Neuronal stem cell (in vitro differentiated cells): ENCODE data around the gene MCOLN2.

Experiments
- DNase-seq: peaks from one replicate; pipeline ENCODE4 v3.0.0-alpha.2; 2013; ENCODE audit warnings: low spot score
- H2AFZ ChIP-seq: one replicate; pipeline ENCODE4 v1.6.1; 2013; ENCODE audit warnings: mild to moderate bottlenecking, low read length, inconsistent platforms
- H2AK5ac ChIP-seq: 2 replicates; pipeline ENCODE4 v1.6.1; 2013; ENCODE audit warnings: low read depth, mild to moderate bottlenecking, inconsistent platforms, low read length, moderate library complexity, mixed read lengths
- H2BK120ac ChIP-seq: 2 replicates; pipeline ENCODE4 v1.6.1; 2013; ENCODE audit warnings: low read depth, mild to moderate bottlenecking, inconsistent platforms, low read length, moderate library complexity, mixed read lengths
- H2BK12ac ChIP-seq: one replicate; pipeline ENCODE4 v1.6.1; 2013; ENCODE audit warnings: low read length, inconsistent platforms
- H2BK15ac ChIP-seq: 2 replicates; pipeline ENCODE4 v1.6.1; 2013; ENCODE audit warnings: mild to moderate bottlenecking, low read length, inconsistent platforms, mixed read lengths
- H2BK5ac ChIP-seq: one replicate; pipeline ENCODE4 v1.6.1; 2013; ENCODE audit warnings: inconsistent platforms, mild to moderate bottlenecking, low read length, moderate library complexity
- H3K14ac ChIP-seq: one replicate; pipeline ENCODE4 v1.6.1; 2013; ENCODE audit warnings: low read length, inconsistent platforms
- H3K18ac ChIP-seq: 2 replicates; pipeline ENCODE4 v1.6.1; 2013; ENCODE audit warnings: low read length, inconsistent platforms
- H3K23ac ChIP-seq: 2 replicates; pipeline ENCODE4 v1.6.1; 2013; ENCODE audit warnings: low read depth, mild to moderate bottlenecking, mixed read lengths, low read length, inconsistent platforms; ENCODE audit not compliant: poor library complexity
- H3K27ac ChIP-seq: replicated peaks from 3 replicates; pipeline ENCODE4 v1.5.1; 2013; ENCODE audit warnings: low read length, inconsistent platforms
- H3K27me3 ChIP-seq, 3 experiments: 2 replicates each; pipeline ENCODE4 v1.6.1; 2013; ENCODE audit warnings: low read length in 3 of 3, mild to moderate bottlenecking in 2 of 3, inconsistent platforms in 1 of 3, low read depth in 1 of 3, mixed read lengths in 1 of 3, moderate library complexity in 1 of 3; ENCODE audit not compliant: control insufficient read depth in 3 of 3, insufficient read depth in 3 of 3
- H3K36me3 ChIP-seq, 2 donors: replicated peaks in 1 of 2; 2 replicates each; pipeline ENCODE4 v1.6.1; 2013; ENCODE audit warnings: low read length in 2 of 2; ENCODE audit not compliant: control insufficient read depth in 2 of 2, insufficient read depth in 2 of 2
- H3K4ac ChIP-seq: 2 replicates; pipeline ENCODE4 v1.6.1; 2013; ENCODE audit warnings: inconsistent platforms, mild to moderate bottlenecking, low read length, moderate library complexity
- H3K4me1 ChIP-seq, 2 donors: 1 replicate in 1 of 2; 2 replicates in 1 of 2; pipeline ENCODE4 v1.6.1; 2013; ENCODE audit warnings: low read length in 2 of 2, low read depth in 1 of 2; ENCODE audit not compliant: control insufficient read depth in 2 of 2, insufficient read depth in 1 of 2
- H3K4me2 ChIP-seq: one replicate; pipeline ENCODE4 v1.6.1; 2013; ENCODE audit warnings: mild to moderate bottlenecking, low read length, inconsistent platforms; ENCODE audit not compliant: insufficient read depth, poor library complexity, severe bottlenecking
- H3K4me3 ChIP-seq, 2 donors: 2 replicates each; pipeline ENCODE4 v1.5.1; 2013; ENCODE audit warnings: low read length in 2 of 2, mild to moderate bottlenecking in 2 of 2, inconsistent platforms in 1 of 2, moderate library complexity in 1 of 2
- H3K79me1 ChIP-seq: one replicate; pipeline ENCODE4 v1.6.1; 2013; ENCODE audit warnings: low read depth, mild to moderate bottlenecking, inconsistent platforms, low read length, moderate library complexity
- H3K9ac ChIP-seq: one replicate; pipeline ENCODE4 v1.6.1; 2013; ENCODE audit warnings: mild to moderate bottlenecking, low read depth, low read length, inconsistent platforms; ENCODE audit not compliant: poor library complexity
- H3K9me3 ChIP-seq, 2 donors: replicated peaks in 1 of 2; 2 replicates each; pipeline versions ENCODE3 to v1.6.1; 2013; ENCODE audit warnings: low read length in 2 of 2, mild to moderate bottlenecking in 2 of 2, inconsistent platforms in 1 of 2, low read depth in 1 of 2, mixed read lengths in 1 of 2, moderate library complexity in 1 of 2; ENCODE audit not compliant: control insufficient read depth in 2 of 2, insufficient read depth in 1 of 2
- H4K8ac ChIP-seq: one replicate; pipeline ENCODE4 v1.6.1; 2013; ENCODE audit warnings: low read depth, mild to moderate bottlenecking, inconsistent platforms, low read length, moderate library complexity
- H4K91ac ChIP-seq: one replicate; pipeline ENCODE4 v1.6.1; 2013; ENCODE audit warnings: low read length, low read depth, mild to moderate bottlenecking, inconsistent platforms; ENCODE audit not compliant: poor library complexity
- WGBS, 2 donors: extraction: QIAGEN DNeasy Blood & Tissue Kit; methylation state at CpG; one replicate each; pipeline ENCODE4 v1.1.7; 2013; ENCODE audit warnings: missing lambda C conversion rate in 2 of 2, mixed read lengths in 1 of 2; ENCODE audit not compliant: insufficient read length in 2 of 2, insufficient replicate concordance in 1 of 2; ENCODE audit errors: extremely low coverage in 2 of 2; 5-methylcytosine and 5-hydroxymethylcytosine counted together

The MCOLN2 gene

GRCh38 chr1:84985365-84985764 is 11.5 kb downstream of the MCOLN2 start:
- H2BK5ac ChIP-seq = no peak overlapping the region

GRCh38 chr1:84982395-84982794 is 14.5 kb downstream of the MCOLN2 start:
- no peak for DNase-seq
- no CpG with 5 or more reads among the region's 2 CpGs for WGBS, 2 donors
- H2AFZ ChIP-seq = no peak overlapping the region
- no peak overlapping the region for H4K91ac ChIP-seq
- no peak overlapping the region for H3K4me2 ChIP-seq
- no peaks in the 10 kb centered on the region for H3K79me1 ChIP-seq
- no peak overlapping the region for H2BK15ac ChIP-seq
- H3K27me3 ChIP-seq = no peaks in the 10 kb centered on the region
- no peak overlapping the region for H3K18ac ChIP-seq
- no peak overlapping the region for H2BK5ac ChIP-seq
- no peak overlapping the region for H2AK5ac ChIP-seq
- no peak overlapping the region for H3K27ac ChIP-seq
- H2BK12ac ChIP-seq = no peak overlapping the region
- H4K8ac ChIP-seq = no peak overlapping the region
- H3K4me3 ChIP-seq = no peak overlapping the region
- no peak overlapping the region for H3K23ac ChIP-seq
- H3K4me1 ChIP-seq = no peaks in the 10 kb centered on the region
- no peaks in the 10 kb centered on the region for H3K9me3 ChIP-seq
- H3K36me3 ChIP-seq = no peaks in the 10 kb centered on the region
- no peak overlapping the region for H3K4ac ChIP-seq
- no peak overlapping the region for H2BK120ac ChIP-seq
- no peak overlapping the region for H3K9ac ChIP-seq
- no peak overlapping the region for H3K14ac ChIP-seq

More at GRCh38 chr1:84985365-84985764, 11.5 kb downstream of the MCOLN2 start:
- Histone ChIP-seq H3K18ac (no peak overlapping the region), H3K9ac (no peak overlapping the region), H2AFZ (no peak overlapping the region), H3K4ac (no peak overlapping the region), H3K4me3 (no peak overlapping the region), H4K8ac (no peak overlapping the region), H2BK15ac (no peak overlapping the region), H3K79me1 (no peaks in the 10 kb centered on the region), H2AK5ac (no peak overlapping the region), H2BK12ac (no peak overlapping the region), H3K27me3 (no peaks in the 10 kb centered on the region), H3K23ac (no peak overlapping the region), H2BK120ac (no peak overlapping the region), H3K27ac (no peak overlapping the region), H3K9me3 (no peaks in the 10 kb centered on the region), H4K91ac (no peak overlapping the region), H3K4me2 (no peak overlapping the region), H3K4me1 (no peaks in the 10 kb centered on the region), H3K36me3 (no peaks in the 10 kb centered on the region), H3K14ac (no peak overlapping the region)
- no peak for DNase-seq

GRCh38 chr1:84975035-84975434 is 21.9 kb downstream of the MCOLN2 start:
- Histone ChIP-seq H3K23ac (no peak overlapping the region), H2BK15ac (no peak overlapping the region), H2BK12ac (no peak overlapping the region), H3K18ac (no peak overlapping the region), H3K4ac (no peak overlapping the region), H3K14ac (no peak overlapping the region), H2AFZ (no peak overlapping the region), H3K9ac (no peak overlapping the region), H3K27me3 (no peaks in the 10 kb centered on the region), H4K8ac (no peak overlapping the region), H3K4me2 (no peak overlapping the region), H3K36me3 (no peaks in the 10 kb centered on the region), H3K79me1 (no peaks in the 10 kb centered on the region), H4K91ac (no peak overlapping the region), H3K27ac (no peak overlapping the region), H2BK120ac (no peak overlapping the region), H2AK5ac (no peak overlapping the region), H3K4me3 (no peak overlapping the region), H3K4me1 (no peaks in the 10 kb centered on the region), H3K9me3 (no peaks in the 10 kb centered on the region), H2BK5ac (no peak overlapping the region)
- no peak for DNase-seq
- no CpG with 5 or more reads among the region's 2 CpGs for WGBS, 2 donors

- Histone ChIP-seq H3K36me3 (no peaks in the 10 kb centered on the region), H2BK5ac (no peak overlapping the region), H3K79me1 (no peaks in the 10 kb centered on the region), H3K18ac (no peak overlapping the region), H2BK120ac (no peak overlapping the region), H2BK12ac (no peak overlapping the region), H2BK15ac (no peak overlapping the region), H3K4me2 (no peak overlapping the region), H3K9me3 (no peaks in the 10 kb centered on the region), H3K9ac (no peak overlapping the region), H2AFZ (no peak overlapping the region), H3K27me3 (no peaks in the 10 kb centered on the region), H3K14ac (no peak overlapping the region), H3K4ac (no peak overlapping the region), H3K23ac (no peak overlapping the region), H4K8ac (no peak overlapping the region), H3K4me1 (no peaks in the 10 kb centered on the region), H4K91ac (no peak overlapping the region), H3K4me3 (no peak overlapping the region), H2AK5ac (no peak overlapping the region), H3K27ac (no peak overlapping the region)
- no peak for DNase-seq
- WGBS, 2 donors = no CpG with 5 or more reads among the region's 7 CpGs
Observed at GRCh38 chr1:84973498-84974334, 23.2 kb downstream of the MCOLN2 start.
